WERI-Rb-1 (cell line): ENCODE measurements around the gene CTTN.

Experiments used
- DNase-seq: peaks from one replicate; pipeline ENCODE4 v3.0.0-alpha.2; 2020
- H3K27ac ChIP-seq: fragments of 250-450 bp; sonication (Bioruptor Pico); 2 replicates; pipeline ENCODE4 v1.5.1; 2020; ENCODE audit warnings: mild to moderate bottlenecking, moderate library complexity
- H3K27me3 ChIP-seq: fragments of 250-450 bp; sonication (Bioruptor Pico); 2 replicates; pipeline ENCODE4 v1.5.1; 2021; ENCODE audit warnings: mild to moderate bottlenecking, low read depth, moderate library complexity; ENCODE audit not compliant: insufficient read depth, severe bottlenecking
- H3K36me3 ChIP-seq: fragments of 250-450 bp; sonication (Bioruptor Pico); 2 replicates; pipeline ENCODE4 v1.5.1; 2020; ENCODE audit warnings: mild to moderate bottlenecking, moderate library complexity
- H3K4me3 ChIP-seq: 2 replicates; pipeline ENCODE4 v1.5.1; 2011; ENCODE audit warnings: low read depth, mild to moderate bottlenecking, control low read depth, low read length
- H3K9me3 ChIP-seq: fragments of 250-450 bp; sonication (Bioruptor Pico); 2 replicates; pipeline ENCODE4 v1.5.1; 2021; ENCODE audit warnings: mild to moderate bottlenecking, moderate library complexity; ENCODE audit not compliant: severe bottlenecking
- CTCF ChIP-seq: IDR thresholded peaks from 2 replicates; pipeline ENCODE4 v1.5.1; 2011; ENCODE audit warnings: low read depth, mild to moderate bottlenecking, control low read depth, inconsistent platforms, low read length

CTTN gene

DNA sequence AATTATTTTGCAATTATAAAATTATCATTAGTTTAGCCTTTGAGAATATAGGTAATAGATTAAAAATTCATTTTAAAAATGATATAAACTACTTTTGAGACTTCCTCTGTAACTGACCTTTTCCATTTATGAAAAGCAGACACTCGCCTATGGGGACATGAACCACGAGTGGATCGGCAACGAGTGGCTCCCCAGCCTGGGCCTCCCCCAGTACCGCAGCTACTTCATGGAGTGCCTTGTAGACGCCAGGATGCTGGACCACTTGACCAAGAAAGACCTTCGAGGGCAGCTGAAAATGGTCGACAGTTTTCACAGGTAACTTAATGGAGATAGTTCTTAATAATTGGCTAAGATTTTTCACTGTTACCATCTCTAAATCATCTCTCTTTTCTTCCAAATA lies 26.3 kb upstream of the CTTN start:
- Histone ChIP-seq H3K27ac (no peak overlapping the region), H3K27me3 (no peaks in the 10 kb centered on the region), H3K9me3 (no peaks in the 10 kb centered on the region), H3K4me3 (no peak overlapping the region), H3K36me3 (peaks cover 48% of the 10 kb centered on the region)
- DNase-seq: no peak
- no peak for TF ChIP-seq CTCF

DNA sequence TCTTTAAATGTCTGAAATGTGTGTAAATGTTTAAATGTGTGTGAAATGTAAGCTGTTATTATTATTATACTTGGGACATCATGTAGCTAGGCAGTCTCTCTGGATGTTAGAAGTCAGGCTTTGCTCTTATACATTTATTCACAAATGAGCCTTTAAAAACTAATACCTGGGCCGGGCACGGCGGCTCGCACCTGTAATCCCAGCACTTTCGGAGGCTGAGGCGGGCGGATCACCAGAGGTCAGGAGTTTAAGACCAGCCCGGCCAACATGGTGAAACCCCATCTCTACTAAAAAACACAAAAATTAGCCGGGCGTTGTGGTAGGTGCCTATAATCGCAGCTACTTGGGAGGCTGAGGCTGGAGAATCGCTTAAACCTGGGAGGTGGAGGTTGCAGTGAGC lies 21.7 kb upstream of the CTTN start:
- DNase-seq: no peak
- no peak for TF ChIP-seq CTCF
- no peak overlapping the region for H3K27ac ChIP-seq
- no peak overlapping the region for H3K4me3 ChIP-seq
- H3K9me3 ChIP-seq: no peaks in the 10 kb centered on the region
- peaks cover 69% of the 10 kb centered on the region for H3K36me3 ChIP-seq
- no peaks in the 10 kb centered on the region for H3K27me3 ChIP-seq

DNA sequence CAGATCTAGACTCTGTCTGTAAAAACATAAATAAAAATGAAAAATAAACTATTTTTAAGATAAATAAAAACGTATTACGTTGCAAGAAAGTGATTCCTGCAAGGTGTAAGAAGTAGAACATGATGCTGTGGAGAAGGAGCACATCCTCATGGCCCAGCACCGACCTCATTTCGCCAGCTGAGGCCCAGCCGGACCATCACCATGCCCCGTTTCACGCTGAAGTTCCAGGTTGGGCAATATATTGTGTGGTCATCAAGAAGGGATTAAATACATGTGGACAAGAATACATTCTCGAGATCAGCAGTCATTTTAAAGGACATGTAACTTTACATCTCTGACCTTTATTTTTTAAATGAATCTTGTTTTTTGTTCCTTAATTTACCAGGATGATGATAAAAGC lies 20.7 kb upstream of the CTTN start:
- Histone ChIP-seq H3K4me3 (no peak overlapping the region), H3K36me3 (peaks cover 72% of the 10 kb centered on the region), H3K27ac (no peak overlapping the region), H3K9me3 (no peaks in the 10 kb centered on the region), H3K27me3 (no peaks in the 10 kb centered on the region)
- TF ChIP-seq CTCF: no peak
- no peak for DNase-seq

GRCh38 chr11:70378506-70379134 lies 19.7 kb upstream of the CTTN start:
- no peak for DNase-seq
- TF ChIP-seq CTCF: no peak
- H3K27ac ChIP-seq: no peak overlapping the region
- no peak overlapping the region for H3K4me3 ChIP-seq
- peaks cover 68% of the 10 kb centered on the region for H3K36me3 ChIP-seq
- no peaks in the 10 kb centered on the region for H3K9me3 ChIP-seq
- H3K27me3 ChIP-seq: no peaks in the 10 kb centered on the region

- no peaks in the 10 kb centered on the region for H3K9me3 ChIP-seq
- no peak for TF ChIP-seq CTCF
- H3K27ac ChIP-seq: no peak overlapping the region
- DNase-seq: no peak
- peaks cover 66% of the 10 kb centered on the region for H3K36me3 ChIP-seq
- H3K4me3 ChIP-seq: no peak overlapping the region
- no peaks in the 10 kb centered on the region for H3K27me3 ChIP-seq
These were observed 17.0 kb upstream of the CTTN start for GRCh38 chr11:70381350-70381749.
